SHP77 (cell line): ENCODE data around the gene TEKT2.

ENCODE experiments used
- DNase-seq, 2 experiments: peaks; one replicate each; lab custom pipeline; 2025; lab: John Stamatoyannopoulos, UW

Gene TEKT2

DNA sequence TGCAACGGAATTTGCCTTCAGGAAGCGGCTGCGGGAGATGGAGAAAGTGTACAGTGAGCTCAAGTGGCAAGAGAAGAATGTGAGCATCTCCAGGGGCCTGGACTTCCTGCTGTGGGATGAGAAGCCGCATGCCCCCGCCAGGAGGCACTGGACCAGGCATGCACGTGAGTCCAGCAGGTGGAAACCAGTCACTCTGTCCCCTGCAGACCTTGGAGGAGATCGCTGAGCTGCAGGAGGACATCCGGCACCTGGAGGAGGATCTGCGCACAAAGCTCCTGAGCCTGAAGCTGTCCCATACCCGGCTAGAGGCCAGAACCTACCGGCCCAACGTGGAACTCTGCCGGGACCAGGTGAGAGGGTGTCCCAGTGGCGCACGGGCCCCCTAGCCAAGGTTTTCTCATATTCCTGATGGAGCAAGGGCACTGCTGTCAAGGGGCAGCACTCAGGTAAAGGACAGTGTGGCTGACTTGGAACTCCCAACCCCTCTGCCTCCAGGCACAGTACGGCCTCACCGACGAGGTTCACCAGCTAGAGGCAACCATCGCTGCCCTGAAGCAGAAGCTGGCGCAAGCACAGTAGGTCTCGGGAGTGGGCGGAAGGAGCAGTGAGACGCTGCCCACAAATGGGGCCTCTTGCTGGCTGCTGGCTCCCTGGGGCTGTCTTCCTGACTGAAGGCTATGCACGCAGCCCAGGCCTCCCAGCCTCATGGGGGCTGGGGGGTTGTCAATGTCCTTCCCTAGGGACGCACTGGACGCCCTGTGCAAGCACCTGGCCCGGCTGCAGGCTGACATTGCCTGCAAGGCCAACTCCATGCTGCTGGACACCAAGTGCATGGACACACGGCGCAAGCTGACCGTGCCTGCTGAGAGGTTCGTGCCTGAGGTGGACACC lies 3.6 kb downstream of the TEKT2 start:
- no peak for DNase-seq

DNA sequence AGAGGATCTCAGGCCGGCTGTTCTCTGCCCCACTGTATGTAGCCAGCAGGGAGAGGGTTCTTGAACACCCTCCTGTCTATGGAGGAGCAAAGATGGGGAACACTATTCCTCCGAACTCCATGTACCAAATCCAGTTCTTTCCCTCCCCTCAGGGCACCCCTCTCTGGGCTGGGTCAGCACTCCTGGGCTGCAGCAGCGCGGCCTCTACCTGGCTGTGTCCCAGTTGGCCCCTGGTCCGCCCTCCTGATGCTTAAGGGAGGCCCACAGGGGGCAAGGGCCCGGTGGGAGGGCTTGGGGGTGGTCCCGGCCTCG lies 4.3 kb downstream of the TEKT2 start:
- DNase-seq: no peak

DNA sequence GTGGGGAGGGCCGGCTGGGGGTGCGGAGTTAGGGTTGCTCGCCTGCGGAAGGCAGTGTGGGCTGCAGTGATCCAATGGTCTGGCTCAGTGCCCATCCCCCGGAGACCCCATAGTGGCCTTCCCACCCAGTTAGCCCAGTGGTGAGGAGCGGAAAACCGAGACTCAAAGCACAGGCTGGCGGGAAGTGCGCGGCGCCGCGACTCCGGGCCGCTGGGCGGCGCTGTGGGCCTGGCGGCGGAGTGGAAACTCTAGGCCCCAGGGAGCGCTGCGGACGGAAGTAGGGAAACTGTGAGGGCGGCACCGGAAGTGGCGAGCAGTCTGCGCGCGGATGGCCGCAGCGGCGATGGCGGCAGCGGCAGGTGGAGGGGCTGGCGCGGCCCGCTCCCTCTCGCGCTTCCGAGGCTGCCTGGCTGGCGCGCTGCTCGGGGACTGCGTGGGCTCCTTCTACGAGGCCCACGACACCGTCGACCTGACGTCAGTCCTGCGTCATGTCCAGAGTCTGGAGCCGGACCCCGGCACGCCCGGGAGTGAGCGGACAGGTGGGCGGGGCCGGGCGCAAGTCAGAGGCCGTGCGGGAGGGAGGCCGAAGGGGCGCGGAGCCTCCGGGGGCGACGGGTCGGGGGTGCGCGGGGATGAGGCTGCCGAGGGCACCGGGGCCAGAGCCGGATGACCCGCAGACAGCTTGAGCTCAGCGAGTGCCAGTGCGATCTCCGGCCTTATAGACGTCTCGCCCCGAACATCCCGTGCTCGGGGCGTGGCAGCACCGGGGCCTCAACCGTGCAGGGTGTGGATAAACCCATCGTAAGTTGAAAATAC lies 4.9 kb downstream of the TEKT2 start, which contains the start of gene ADPRS:
TSS of gene ADPRS (plus strand) at position 316 of the 816 bp plus-strand sequence. CDS start at position 329, 13 bp downstream.
- peak; percentile 76 to 80 for DNase-seq

DNA sequence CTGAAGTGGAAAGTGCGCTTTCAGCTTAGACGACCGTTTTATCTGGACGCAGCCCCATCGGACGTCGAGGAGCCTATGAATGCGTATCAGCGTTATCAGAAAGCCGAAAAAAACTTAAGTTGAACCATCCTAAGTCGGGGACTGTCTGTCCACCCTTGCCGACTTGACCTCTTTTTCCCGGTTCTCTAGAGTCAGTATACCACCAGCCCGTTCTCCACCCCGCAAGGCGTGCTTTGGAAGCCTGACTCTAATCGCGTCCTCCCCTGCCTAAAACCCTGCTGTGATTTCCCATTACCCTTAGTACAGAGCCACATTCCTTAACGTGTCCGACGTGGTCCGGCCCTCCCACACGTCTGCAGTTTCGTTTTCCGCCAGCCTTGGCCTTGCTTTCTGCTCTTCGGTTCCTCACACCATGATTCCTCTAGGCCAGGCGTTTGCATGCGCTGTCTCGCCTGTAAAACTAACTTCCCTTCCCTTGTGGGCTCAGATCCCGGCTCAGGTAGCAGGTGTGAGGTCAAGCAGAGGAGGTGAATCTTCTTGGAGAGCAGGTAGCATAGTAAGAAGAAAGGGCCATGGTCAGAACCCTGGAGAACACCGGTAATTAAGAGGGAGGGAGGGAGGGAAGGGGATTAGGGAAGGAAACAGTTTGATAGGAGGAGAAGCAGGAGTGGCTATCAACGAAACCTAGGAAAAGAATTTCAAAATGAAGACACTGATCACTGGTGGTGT lies 5.7 kb downstream of the TEKT2 start:
- DNase-seq: no peak

DNA sequence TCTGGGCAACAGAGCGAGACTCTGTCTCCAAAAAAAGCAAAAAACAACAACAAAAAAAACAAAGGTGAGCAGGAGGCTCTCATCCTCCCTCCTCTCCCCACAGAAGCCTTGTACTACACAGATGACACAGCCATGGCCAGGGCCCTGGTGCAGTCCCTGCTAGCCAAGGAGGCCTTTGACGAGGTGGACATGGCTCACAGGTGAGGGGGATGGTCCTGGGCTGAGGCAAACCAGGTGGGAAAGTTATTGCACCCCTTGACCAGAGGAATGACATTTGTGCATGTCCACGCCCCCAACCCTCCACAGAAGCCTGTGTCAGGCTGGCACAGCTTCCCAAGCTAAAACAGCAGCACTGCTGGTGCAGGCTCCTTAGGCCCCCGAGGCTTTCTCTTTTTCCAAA lies 7.2 kb downstream of the TEKT2 start:
- DNase-seq: no peak

DNA sequence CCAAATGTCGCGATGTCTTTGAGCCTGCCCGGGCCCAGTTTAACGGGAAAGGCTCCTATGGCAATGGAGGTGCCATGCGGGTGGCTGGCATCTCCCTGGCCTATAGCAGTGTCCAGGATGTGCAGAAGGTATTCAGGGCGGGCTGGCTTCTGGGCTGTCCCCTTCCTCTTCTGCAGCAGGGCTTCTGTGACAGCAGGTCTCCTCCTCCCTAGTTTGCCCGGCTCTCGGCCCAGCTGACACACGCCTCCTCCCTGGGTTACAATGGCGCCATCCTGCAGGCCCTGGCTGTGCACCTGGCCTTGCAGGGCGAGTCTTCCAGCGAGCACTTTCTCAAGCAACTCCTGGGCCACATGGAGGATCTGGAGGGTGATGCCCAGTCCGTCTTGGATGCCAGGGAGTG lies 7.8 kb downstream of the TEKT2 start:
- DNase-seq: no peak

DNA sequence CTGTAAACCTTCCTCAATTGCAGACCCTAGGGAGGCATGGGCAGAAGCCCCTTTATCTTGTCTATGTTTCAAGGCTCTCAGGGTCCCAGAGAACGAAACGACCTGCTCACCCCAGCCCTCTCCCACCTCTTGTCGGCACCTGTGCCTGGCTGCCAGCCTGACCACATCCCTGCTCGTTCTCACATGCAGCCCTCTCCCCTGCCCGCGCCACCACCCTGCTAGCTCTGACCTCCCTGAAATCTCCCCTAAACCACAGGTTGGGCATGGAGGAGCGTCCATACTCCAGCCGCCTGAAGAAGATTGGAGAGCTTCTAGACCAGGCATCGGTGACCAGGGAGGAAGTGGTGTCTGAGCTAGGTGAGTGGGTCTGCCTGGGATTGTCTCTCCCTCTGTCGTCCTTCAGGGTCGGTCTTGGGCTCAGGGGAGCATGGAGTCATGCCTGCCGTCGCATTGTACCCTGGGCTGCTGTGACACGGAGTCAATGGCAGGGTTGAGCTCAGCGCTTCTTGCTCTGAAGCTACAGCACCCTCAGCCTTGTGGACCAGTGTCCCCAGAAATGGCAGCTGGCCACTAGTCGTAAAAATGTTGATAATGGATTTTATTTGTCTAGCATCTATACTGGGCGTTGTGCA lies 8.4 kb downstream of the TEKT2 start:
- DNase-seq: no peak

DNA sequence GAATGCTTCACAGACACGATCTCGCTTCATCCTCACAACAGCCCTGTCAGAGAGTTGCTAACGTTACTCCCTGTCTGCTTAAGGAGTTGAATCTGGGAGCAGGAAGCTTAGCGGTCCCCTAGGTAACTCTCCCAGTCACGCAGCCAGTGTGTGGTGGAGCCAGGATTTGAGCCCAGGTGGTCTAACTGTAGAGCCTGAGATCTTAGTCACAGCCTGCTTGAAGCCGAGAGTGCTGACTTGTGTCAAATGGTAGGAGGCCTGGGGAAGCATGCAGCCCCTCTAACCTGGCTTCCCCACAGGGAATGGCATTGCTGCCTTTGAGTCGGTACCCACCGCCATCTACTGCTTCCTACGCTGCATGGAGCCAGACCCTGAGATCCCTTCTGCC lies 8.9 kb downstream of the TEKT2 start:
- no peak for DNase-seq

DNA sequence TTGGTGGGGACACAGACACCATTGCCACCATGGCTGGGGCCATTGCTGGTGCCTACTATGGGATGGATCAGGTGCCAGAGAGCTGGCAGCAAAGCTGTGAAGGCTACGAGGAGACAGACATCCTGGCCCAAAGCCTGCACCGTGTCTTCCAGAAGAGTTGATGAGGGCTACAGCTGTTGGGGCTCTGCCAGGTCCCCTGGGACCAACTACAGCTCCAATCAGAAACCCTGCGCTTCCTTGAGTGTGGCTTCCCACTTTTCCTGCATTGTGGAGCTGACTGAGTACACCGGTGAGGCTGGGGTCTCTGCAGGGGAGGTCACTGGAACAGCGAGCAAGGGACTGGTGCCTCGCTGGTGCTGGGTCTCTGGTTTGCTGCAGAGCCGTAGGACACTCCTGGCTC lies 9.3 kb downstream of the TEKT2 start:
- no peak for DNase-seq

DNA sequence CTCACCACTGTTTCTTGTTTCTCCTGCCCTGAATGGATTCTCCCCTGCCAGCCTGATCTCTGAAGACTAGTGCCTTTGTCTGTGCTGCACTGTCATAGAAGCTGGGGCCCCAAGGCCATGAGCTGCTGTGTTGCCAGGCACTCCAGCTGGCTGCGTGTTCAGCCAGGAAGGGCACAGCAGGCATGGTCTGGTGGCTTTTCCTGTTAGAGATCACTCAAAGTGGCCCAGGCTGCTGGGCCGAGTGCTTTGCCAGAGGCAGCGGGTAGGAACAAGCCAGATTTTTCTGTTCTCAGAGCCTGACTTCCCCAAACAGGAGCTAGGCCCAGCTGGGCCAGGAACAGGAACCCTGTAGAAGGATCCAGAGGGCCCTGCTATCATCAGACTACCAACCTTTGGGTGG lies 10.0 kb downstream of the TEKT2 start:
- no peak for DNase-seq

DNA sequence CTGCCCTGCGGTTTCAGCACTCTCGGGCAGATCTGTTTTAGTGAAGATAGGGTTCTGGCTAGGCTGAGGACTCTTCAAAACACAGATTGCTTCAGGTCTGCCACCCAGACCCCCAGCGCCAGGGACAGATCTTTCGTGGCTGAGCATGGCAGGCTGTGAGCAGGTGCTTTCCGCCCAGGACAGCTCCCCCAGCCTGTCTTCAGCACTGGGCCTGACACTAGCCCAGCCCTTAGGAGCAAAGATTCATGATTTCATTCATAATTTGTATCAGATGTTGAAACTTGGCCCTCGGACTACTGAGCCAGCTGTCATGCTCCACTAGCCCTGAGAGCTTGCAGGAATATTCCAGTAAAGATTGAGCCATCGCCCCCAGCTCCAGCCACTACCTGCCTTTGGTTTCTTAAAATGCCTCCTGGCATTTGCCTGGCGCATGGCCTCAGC lies 10.7 kb downstream of the TEKT2 start:
- DNase-seq: no peak

DNA sequence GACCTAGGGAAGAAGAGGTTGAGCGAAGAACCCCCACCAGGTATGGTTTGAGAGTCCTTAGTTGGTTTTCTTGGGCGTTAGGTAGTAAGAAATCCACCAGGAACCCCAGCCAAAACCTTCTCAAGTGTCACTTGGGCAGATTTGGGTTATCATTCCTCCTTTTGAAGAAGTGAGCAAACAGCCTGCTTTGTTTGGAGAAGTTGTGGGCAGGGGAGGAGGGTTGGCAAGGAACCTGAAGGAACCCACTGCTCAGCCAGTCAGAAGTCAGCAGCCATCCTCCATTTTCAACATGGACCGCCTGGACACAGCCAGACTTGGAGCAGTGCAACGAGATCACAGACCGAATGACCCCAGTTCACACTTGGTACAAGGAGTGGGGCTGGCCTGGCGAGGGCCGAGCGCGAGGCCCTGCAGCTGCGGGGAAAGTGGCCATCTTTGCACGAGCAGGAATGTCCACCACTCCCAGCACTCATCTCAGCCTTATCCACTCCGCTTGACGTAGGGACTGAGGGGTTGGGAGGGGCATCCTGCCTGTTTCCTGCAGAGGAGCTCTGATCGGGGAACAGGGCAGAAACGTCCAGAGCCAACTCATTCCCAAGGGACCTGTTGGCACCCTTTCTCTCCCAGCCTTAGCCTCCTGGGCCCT lies 12.0 kb downstream of the TEKT2 start:
- no peak for DNase-seq

DNA sequence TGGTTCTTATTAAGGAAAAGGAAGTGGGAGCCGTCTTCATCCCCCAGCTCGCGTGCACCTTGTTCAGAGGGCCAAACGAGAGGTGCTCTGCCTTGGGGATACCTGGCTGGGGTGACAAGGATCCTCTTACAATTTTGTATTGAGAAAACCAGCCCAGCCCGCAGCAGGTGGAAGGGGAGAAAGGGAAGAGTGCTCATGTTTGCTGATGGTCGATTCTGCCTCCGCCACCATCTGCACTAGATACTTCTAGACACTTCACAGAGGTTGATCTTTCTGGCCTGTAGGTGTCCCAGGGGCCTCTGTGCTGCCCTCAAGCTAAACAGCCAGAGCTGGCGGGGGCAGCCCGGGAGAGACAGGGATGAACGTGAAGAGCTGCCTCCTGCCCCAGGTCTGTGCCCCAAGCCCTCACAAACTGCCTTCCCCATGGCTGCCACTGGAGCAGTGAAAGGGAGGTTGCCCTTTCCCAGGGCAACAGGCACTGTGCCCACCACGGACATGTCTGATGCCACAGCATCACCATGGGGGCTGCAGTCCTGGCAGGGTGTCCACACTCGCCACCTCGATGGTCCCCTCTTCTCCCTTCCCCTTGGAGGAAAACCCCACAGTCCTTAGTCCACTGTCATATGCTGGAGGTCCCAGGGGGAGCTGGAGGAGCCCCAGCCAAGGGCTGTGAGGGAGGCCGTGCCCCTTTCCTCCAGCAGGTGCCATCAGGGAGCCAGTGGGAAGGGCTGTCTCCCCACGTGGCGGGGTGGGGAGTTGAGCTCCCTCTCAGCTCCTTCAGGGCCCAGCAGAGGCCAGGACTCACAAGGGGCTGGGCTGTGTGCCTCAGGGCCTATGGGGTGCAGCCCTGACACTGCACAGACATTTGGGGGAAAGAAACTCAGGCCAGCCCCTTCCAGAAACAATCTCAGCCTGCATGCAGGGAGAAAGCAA lies 12.9 kb downstream of the TEKT2 start:
- DNase-seq: peak in 1 of 2 experiments; percentile 37

DNA sequence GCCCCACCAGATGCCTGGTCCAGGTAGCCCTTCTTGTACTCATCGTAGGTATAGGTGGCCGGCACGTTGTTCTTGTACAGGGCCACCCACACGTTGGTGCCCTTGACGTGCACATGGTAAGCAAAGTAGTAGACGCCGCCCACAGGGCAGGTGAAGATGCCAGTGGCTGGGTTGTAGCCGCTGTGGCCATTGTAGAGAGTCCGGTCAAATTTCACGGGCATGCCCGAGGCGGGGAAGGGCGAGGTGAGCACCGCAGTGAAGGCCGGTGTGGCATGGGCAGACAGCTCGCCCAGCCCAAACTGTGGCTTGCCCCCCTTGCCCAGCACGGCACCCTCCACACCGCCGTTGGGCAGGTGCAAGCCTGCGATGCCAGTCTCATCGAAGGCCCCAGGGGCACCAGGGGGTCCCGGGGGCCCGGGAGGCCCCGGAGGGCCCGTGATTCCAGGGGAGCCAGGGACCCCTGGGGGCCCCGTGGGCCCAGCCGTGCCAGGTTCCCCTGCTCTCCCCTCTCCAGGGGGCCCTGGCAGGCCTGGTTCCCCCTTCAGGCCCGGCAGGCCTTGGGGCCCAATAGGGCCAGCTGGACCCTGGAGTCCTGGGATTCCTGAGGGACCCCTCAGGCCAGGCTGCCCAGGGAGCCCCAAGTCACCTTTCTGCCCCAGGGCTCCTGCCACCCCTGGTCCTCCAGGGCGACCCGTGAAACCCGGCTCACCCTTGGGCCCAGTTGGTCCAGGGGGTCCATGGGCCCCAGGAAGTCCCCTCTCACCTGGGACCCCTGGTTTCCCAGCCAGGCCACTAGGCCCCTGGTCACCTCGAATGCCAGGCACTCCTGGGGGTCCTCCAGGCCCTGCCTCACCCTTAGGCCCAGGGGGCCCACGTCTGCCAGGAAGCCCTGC lies 14.0 kb downstream of the TEKT2 start:
- DNase-seq: no peak

DNA sequence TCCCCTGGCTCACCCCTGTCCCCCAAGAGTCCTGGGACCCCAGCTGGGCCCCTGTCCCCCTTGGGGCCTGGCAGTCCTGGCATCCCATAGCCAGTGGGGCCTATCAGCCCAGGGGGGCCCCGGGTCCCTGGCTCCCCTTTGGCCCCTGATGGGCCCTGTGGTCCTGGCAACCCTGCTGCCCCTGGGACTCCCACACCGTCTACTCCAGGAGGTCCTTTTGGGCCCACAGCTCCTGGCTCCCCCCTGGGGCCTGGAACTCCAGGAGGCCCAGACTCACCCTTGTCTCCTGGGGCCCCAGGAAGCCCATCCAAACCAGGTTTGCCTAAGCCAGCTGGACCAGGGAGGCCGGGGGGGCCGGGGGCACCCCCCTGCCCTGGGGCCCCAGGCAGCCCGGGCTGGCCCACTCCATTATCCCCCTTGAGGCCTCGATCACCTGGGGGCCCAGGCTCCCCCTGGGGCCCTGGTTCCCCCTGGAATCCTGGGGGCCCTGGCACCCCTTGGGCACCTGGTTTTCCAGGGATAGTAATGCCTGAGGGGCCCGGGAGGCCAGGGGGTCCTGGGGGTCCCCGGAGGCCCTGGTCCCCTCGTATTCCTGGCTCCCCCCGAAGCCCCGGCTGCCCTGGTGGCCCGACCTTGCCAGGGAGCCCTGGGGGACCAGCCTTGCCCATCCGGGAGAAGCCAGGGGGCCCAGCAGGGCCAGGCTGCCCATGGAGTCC lies 14.9 kb downstream of the TEKT2 start:
- no peak for DNase-seq

DNA sequence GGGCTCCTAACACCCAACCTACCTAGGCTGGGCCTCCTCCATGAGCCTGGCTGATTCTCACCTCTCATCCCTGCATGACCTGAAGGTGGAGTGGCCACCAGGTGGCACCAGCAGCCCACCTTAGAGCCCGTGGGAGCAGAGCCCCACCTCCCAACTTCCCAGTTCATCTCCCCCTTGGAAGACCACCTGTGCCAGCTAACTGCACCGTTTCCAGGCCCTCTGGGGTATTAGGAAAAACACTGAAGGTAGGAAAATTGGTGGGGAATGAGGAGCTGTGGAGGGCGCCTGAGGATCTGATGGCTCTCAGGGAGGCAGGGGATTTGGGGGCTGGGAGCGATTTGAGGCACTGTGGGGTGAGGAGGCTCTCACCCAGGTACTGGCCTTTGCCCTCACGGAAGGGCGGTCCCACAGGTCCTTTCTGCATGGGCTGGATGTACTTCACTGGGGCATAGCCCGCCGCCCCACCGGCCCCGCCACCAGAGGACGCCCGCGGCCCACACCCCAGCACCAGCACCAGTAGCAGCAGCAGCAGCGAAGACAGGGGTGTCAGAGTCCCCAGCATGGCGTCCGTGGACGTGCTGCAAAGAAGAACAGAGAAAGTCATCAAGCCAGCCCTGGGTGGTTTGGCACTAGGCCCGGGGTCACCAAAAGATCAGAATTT lies 15.9 kb downstream of the TEKT2 start:
- peak; percentile 47 to 68 for DNase-seq

DNA sequence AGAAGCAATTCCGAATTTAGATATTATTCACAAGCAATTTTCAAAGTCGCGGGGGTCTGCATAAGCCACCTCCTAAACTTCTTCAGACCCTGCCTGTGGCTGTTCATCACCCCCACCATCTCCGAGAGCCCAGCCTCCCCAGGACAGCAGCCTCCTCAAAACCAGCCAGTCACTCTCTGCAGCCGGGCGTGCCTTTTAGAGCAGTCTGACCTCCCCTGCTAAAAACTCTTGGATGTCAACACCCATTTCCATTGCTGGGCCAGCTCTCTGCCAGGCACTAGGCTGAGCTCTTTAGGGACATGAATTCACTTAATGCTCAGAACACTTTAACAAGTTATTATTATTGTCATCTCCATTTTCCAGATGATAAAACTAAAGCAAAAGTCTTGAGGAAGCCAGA lies 16.5 kb downstream of the TEKT2 start:
- DNase-seq: no peak

DNA sequence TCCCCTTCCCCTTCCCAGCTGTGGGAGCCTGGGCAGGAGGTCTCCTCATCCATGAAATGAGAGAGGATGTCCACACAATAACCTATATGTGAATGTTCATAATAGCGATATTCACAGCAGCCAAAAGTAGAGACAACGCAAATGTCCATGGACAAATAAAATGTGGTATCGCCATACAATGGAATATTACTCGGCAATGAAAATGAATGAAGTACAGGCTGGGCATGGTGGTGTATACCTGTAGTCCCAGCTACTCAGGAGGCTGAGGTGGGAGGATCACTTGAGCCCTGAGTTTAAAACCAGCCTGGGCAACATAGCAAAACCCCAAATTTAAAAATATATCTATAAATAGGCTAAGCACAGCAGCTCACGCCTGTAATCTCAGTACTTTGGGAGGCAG lies 17.7 kb downstream of the TEKT2 start:
- DNase-seq: no peak
